KOPT-K1 (cell line): ENCODE measurements around the gene CALCB.

ENCODE experiments used
- H3K27ac ChIP-seq: fragments of 200-600 bp; sonication (generic); 2 replicates; pipeline ENCODE4 v1.5.1; 2016; ENCODE audit warnings: antibody characterized with exemption, mild to moderate bottlenecking, low read depth, low read length; ENCODE audit not compliant: poor library complexity, severe bottlenecking
- H3K36me3 ChIP-seq: fragments of 200-600 bp; sonication (generic); 2 replicates; pipeline ENCODE4 v1.5.1; 2017; ENCODE audit warnings: antibody characterized with exemption, mild to moderate bottlenecking, low read length, moderate library complexity; ENCODE audit not compliant: insufficient read depth
- H3K9me3 ChIP-seq: fragments of 200-600 bp; sonication (generic); 2 replicates; pipeline ENCODE4 v1.5.1; 2017; ENCODE audit warnings: antibody characterized with exemption, low read length, mild to moderate bottlenecking; ENCODE audit not compliant: insufficient read depth, poor library complexity, severe bottlenecking

CALCB gene

GRCh38 chr11:15123849-15124248 lies 50.5 kb downstream of the CALCB start:
- no peaks in the 10 kb centered on the region for H3K36me3 ChIP-seq
- no peak overlapping the region for H3K27ac ChIP-seq
- no peaks in the 10 kb centered on the region for H3K9me3 ChIP-seq

- Histone ChIP-seq H3K36me3 (no peaks in the 10 kb centered on the region), H3K27ac (no peak overlapping the region), H3K9me3 (no peaks in the 10 kb centered on the region)
Observed at GRCh38 chr11:15124528-15124927, 51.1 kb downstream of the CALCB start.

DNA sequence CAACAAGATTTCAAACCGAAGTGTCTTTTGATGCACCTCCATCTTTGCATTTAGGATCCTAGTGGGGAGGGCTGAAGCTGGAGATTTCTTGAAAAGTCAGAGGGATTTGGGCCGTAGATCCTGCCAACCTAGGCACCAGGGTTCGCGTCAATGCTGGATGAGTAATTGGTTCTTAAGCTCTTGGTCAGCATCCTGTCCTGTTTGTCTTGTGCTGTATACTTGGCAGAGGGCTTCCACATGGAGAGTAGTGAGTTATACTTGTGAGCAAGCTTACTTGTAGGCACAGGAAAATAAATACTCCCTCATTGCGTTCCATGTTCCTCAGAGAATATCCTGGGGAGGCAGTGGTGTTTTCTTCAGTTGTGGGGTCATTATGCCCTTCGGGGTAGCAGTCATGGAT lies 53.9 kb downstream of the CALCB start:
- no peaks in the 10 kb centered on the region for H3K36me3 ChIP-seq
- no peak overlapping the region for H3K27ac ChIP-seq
- H3K9me3 ChIP-seq, result no peaks in the 10 kb centered on the region
